Esophagus muscularis mucosa (tissue), 4 donors: ENCODE results near the gene LMF1. TPM values are rescaled to one million over a fixed set of nuclear protein-coding genes. Genes with fewer than 3 reads are reported as not detected.

Source experiments
- DNase-seq: peaks from one replicate; pipeline ENCODE4 v3.0.0-alpha.2; 2017; ENCODE audit errors: extremely low spot score
- H3K27ac ChIP-seq, 4 donors: fragments of 200-600 bp; sonication (generic); replicated peaks in 1 of 4; 1 replicate in 3 of 4; 2 replicates in 1 of 4; pipeline ENCODE4 v1.5.1; 2016 to 2019; ENCODE audit warnings: mild to moderate bottlenecking in 1 of 4
- H3K27me3 ChIP-seq, 4 donors: fragments of 200-600 bp; sonication (generic); one replicate each; pipeline versions ENCODE4 v1.5.1 to v1.6.0; 2016 to 2019
- H3K36me3 ChIP-seq, 4 donors: fragments of 200-600 bp; sonication (generic); one replicate each; pipeline ENCODE4 v1.5.1; 2016 to 2019
- H3K4me1 ChIP-seq, 4 donors: fragments of 200-600 bp; sonication (generic); one replicate each; pipeline ENCODE4 v1.5.1; 2016 to 2019
- H3K4me3 ChIP-seq, 4 donors: fragments of 200-600 bp; sonication (generic); 1 replicate in 2 of 4; 2 replicates in 2 of 4; pipeline ENCODE4 v1.5.1; 2016 to 2019; ENCODE audit warnings: mild to moderate bottlenecking in 4 of 4, moderate library complexity in 1 of 4
- H3K9me3 ChIP-seq, 4 donors: fragments of 200-600 bp; sonication (generic); 1 replicate in 3 of 4; 2 replicates in 1 of 4; pipeline ENCODE4 v1.5.1; 2016 to 2019
- CTCF ChIP-seq, 3 experiments: fragments of 200-600 bp in 2 of 3; fragments of 450-650 bp in 1 of 3; sonication (generic) in 2 of 3; IDR thresholded peaks; one replicate each; pipeline ENCODE4 v1.5.1; 2017 to 2019; ENCODE audit warnings: antibody characterized with exemption in 3 of 3, mild to moderate bottlenecking in 2 of 3, moderate library complexity in 1 of 3
- EP300 ChIP-seq: sonication (generic); formaldehyde crosslinking; IDR thresholded peaks from one replicate; pipeline ENCODE4 v1.6.1; 2017; ENCODE audit warnings: antibody characterized with exemption
- POLR2A ChIP-seq: fragments of 450-650 bp; IDR thresholded peaks from one replicate; pipeline ENCODE4 v1.6.1; 2017; ENCODE audit warnings: antibody characterized with exemption, moderate library complexity, mild to moderate bottlenecking, low read depth
- POLR2AphosphoS5 ChIP-seq, 2 donors: sonication (generic); formaldehyde crosslinking; IDR thresholded peaks; one replicate each; pipeline ENCODE4 v1.6.1; 2017; ENCODE audit warnings: antibody characterized with exemption in 2 of 2
- WGBS: methylation state at CpG from one replicate; pipeline ENCODE4 v1.1.5; 2018; 5-methylcytosine and 5-hydroxymethylcytosine counted together
- intact Hi-C: fragments of 100-400 bp; cut with DNase I; formaldehyde crosslinking; loops from one replicate; pipeline ENCODE4 v1.15.1; 2023
- total RNA-seq, 4 donors: library from RNA; depleted of rRNA; stranded (reverse); fragments of >200 nt; gene quantifications; one replicate each; pipeline versions ENCODE4 v1.1.0 to v1.2.1, GENCODE V29; 2016

Gene LMF1
- total RNA-seq, 4 donors from 2014 or later, result 14.5 to 32.0 (median 23.8) TPM

- DNase-seq, result no peak
- WGBS, result 68% methylated on average over 2 of the region's 2 CpGs
- H3K4me1 ChIP-seq, result peaks cover 3 to 15% (median 4%) of the 10 kb centered on the region in 4 donors
- H3K9me3 ChIP-seq, result no peaks in the 10 kb centered on the region
- H3K4me3 ChIP-seq, result no peak overlapping the region
- no peaks in the 10 kb centered on the region for H3K36me3 ChIP-seq
- intact Hi-C loops, result no loop called here
- TF ChIP-seq EP300 (no peak), POLR2A (no peak), POLR2AphosphoS5 (IDR thresholded peaks at IDR 0.05) (no peak), CTCF (IDR thresholded peaks at IDR 0.05) (no peak)
- peaks cover 0 to 100% (median 28%) of the 10 kb centered on the region in 4 donors for H3K27me3 ChIP-seq
- H3K27ac ChIP-seq, result no peak overlapping the region
Measured at GRCh38 chr16:818592-818991, 152.2 kb downstream of the LMF1 start.

GRCh38 chr16:818132-818531, 152.7 kb downstream of the LMF1 start:
- Histone ChIP-seq H3K36me3 (no peaks in the 10 kb centered on the region), H3K4me3 (no peak overlapping the region), H3K27ac (no peak overlapping the region), H3K9me3 (no peaks in the 10 kb centered on the region), H3K4me1 (peaks cover 6 to 19% (median 8%) of the 10 kb centered on the region in 4 donors), H3K27me3 (peaks cover 0 to 100% (median 31%) of the 10 kb centered on the region in 4 donors)
- TF ChIP-seq POLR2AphosphoS5 (IDR thresholded peaks at IDR 0.05) (no peak), CTCF (IDR thresholded peaks at IDR 0.05) (no peak), EP300 (no peak), POLR2A (no peak)
- DNase-seq, result no peak
- WGBS, result 70% methylated on average over 6 of the region's 8 CpGs
- intact Hi-C loops, result no loop called here

- TF ChIP-seq EP300 (no peak), POLR2A (no peak), POLR2AphosphoS5 (IDR thresholded peaks at IDR 0.05) (no peak), CTCF (IDR thresholded peaks at IDR 0.05) (no peak)
- no peak overlapping the region for H3K27ac ChIP-seq
- no peaks in the 10 kb centered on the region for H3K36me3 ChIP-seq
- no peak overlapping the region for H3K4me3 ChIP-seq
- H3K9me3 ChIP-seq, result peaks cover 0 to 3% (median 0%) of the 10 kb centered on the region in 4 donors
- peaks cover 6 to 21% (median 9%) of the 10 kb centered on the region in 4 donors for H3K4me1 ChIP-seq
- intact Hi-C loops, result no loop called here
- no peak for DNase-seq
- H3K27me3 ChIP-seq, result peaks cover 0 to 100% (median 30%) of the 10 kb centered on the region in 4 donors
- WGBS, result 31% methylated on average over 29 of the region's 71 CpGs
Measured at GRCh38 chr16:817001-817906, 153.5 kb downstream of the LMF1 start.

- TF ChIP-seq POLR2AphosphoS5 (IDR thresholded peaks at IDR 0.05), result no peak
- no peak for TF ChIP-seq EP300
- no peak for TF ChIP-seq CTCF (IDR thresholded peaks at IDR 0.05)
- TF ChIP-seq POLR2A, result no peak
- 86% methylated on average over 9 of the region's 15 CpGs for WGBS
- Histone ChIP-seq H3K9me3 (peaks cover 0 to 8% (median 0%) of the 10 kb centered on the region in 4 donors), H3K4me3 (no peak overlapping the region), H3K27ac (no peak overlapping the region), H3K27me3 (peaks cover 0 to 98% (median 29%) of the 10 kb centered on the region in 4 donors), H3K4me1 (peaks cover 6 to 21% (median 9%) of the 10 kb centered on the region in 4 donors), H3K36me3 (no peaks in the 10 kb centered on the region)
- intact Hi-C loops, result loop anchor here (2.0 kb wide), 1 partner anchor 239 kb away; no protein-coding TSS in a partner anchor
- no peak for DNase-seq
Measured at GRCh38 chr16:815861-816260, 154.9 kb downstream of the LMF1 start.
